IMR-90 (cell line): ENCODE data around the gene ADH1A.

Source experiments
- CTCF ChIP-seq: conservative IDR thresholded peaks from 2 replicates; pipeline ENCODE4 v1.5.1; 2012; ENCODE audit warnings: mild to moderate bottlenecking, low read depth, low read length, improper control_type of control experiment
- POLR2A ChIP-seq: IDR thresholded peaks from 2 replicates; pipeline ENCODE4 v1.6.1; 2012; ENCODE audit warnings: mild to moderate bottlenecking, low read depth, low read length
- RCOR1 ChIP-seq: IDR thresholded peaks from 2 replicates; pipeline ENCODE4 v1.6.1; 2012; ENCODE audit warnings: mild to moderate bottlenecking, low read length, improper control_type of control experiment; ENCODE audit not compliant: insufficient replicate concordance

- TF ChIP-seq CTCF, result no peak
- TF ChIP-seq RCOR1, result no peak
- TF ChIP-seq POLR2A, result no peak
Measured at GRCh38 chr4:99281261-99281660, 9.5 kb downstream of the ADH1A start.
